SHP77 treated with DMSO at 0.1 percent for 48 hours (cell line): ENCODE measurements around the gene NFIA.

Experiments used
- DNase-seq: peaks from one replicate; lab custom pipeline; 2025; lab: John Stamatoyannopoulos, UW

Gene NFIA

DNA sequence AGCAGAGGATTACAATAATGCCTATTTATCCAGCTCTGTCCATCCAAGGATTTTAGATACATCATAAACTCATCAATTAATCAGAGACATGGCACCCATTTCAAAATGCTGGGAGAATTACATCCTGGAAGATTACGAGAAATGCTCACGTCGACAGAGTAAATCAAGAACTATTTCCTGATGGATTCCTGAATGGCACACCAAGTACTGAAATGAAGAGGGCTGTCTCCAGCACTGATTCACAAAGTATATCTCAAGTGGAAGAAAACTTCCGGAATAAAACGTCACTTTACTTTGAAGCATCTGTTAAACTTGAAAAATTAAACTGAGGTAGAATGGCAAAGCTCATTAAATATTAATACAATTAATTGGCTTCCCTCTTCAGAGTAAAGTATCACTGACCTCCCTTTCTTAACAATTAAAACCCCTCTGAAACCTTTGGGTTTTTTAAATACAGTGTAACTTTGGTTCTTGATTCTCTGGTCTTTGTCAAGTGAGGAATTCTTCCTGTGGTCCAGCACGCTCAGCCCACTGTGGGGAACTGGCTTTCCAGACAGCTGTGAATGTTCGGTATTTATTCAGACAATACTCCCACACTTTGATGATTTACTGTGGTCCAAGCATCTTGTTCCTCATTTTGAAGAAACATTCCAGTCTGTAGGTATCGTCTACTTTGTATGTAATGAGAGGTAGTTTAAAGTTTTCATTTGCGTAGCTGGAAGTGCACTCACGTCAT, 288.0 kb downstream of the NFIA start:
- no peak for DNase-seq

DNA sequence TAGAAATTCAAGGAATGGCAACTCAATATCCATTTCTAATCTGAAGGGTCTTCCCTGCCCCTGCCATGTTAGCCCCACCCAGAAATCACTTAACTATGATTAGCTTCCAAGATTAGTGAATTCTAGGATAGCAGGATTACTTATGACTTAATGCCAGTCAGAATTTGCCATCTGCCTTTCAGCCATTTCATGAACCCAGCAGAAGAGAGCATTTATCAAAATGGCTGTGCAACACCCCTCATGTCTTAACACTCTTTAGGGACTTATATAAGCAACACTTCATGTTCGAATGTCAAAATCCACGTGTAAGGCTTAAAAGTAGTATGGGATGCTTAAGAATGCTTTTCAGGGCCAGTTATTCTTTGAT, 288.5 kb downstream of the NFIA start:
- DNase-seq: no peak

GRCh38 chr1:61372944-61373343, 290.6 kb downstream of the NFIA start:
- DNase-seq: no peak

DNA sequence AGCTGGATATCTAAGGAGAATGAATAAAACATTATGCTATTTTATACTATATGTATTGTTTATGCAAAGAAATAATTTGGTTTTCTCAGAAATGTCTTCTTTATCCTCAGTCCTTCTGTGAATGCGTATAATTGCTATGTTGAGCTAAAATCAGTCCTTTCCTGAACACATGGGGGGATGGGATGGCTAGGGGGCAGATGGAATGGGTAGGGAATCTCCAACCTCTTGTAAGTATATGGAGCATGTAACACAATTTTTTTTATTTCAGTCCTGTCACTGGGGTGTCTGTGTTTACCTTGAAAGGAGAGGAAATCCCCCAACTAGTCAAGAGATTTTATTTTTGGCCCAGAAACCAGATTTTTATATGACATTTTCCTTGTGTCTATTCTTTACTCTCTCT, 291.8 kb downstream of the NFIA start:
- no peak for DNase-seq

DNA sequence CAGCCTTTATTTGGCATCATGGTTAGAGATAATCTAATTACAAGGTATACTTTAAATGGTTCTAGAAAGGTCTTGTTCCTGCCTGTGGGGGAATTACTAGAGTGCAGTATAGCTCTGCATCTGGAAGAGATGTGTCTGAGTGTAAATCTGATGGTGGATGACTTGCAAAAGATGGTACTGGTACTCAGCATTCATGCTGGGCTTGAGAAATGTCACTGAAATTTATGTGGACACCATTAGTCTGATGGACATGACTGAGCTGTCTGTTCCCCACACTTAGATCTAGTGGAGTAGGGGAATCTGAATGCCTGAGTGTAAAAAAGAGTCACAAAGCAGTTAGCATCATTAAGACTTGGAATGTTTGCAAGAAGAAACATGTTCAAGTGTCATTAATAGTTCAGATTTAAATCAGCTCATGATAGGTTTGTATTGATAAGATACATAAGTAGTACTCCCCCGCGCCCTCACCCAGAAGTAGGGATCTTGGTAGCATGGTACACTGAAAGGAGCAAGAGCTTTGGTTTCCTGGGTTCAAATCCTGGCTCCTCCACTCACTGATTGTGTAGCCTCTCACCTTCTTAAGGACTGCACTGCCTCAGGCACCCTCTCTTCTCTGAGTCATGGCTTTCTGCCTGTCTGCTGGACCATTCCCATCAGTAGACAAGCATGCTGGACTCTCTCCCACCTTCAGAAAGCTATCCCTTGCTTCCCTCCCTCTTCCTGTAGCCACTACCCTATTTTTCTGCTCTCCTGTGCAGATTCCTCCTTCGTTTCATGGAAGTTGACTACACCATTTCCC, 292.9 kb downstream of the NFIA start:
- DNase-seq: no peak

GRCh38 chr1:61376151-61376550, 293.8 kb downstream of the NFIA start:
- no peak for DNase-seq

- no peak for DNase-seq
These were observed 295.0 kb downstream of the NFIA start for GRCh38 chr1:61377242-61377958.

GRCh38 chr1:61378494-61379180, 296.3 kb downstream of the NFIA start:
- no peak for DNase-seq

DNA sequence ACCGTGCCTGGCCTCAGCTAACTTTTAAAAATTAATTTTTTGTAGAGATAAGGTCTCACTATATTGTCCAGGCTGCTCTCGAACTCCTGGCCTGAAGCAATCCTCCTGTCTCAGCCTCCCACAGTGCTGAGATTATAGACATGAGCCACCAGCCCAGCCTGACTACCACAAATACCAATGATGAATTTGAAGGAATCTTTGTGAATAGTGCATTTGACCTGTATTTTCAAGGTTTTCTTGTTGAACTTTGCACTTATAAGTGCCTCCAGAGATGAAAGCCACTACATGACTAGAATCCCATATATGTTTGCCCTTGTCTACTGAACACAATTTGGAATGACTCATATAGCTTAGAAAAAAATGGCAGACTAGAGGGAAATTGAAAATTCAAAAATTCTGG, 297.3 kb downstream of the NFIA start:
- no peak for DNase-seq

- no peak for DNase-seq
These were observed 298.2 kb downstream of the NFIA start for GRCh38 chr1:61380561-61380960.

DNA sequence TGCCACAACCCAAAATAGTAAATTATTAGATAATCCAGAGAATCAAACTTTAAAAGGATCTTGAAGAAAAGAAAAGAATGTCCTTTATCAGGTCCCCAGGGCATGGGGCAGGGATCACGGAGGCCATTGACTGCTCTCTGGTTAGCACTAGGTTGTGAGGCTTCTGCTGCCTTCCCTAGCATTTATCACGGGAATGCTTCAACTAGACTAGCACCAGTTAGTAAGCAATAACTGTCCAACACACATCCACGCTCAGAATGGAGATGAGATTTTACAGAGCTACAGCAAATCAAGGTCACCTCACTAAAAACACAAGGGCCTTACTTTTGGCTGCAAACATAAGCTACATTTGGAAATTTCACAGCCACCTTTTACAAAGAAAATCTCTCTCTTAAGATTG, 304.0 kb downstream of the NFIA start:
- no peak for DNase-seq

DNA sequence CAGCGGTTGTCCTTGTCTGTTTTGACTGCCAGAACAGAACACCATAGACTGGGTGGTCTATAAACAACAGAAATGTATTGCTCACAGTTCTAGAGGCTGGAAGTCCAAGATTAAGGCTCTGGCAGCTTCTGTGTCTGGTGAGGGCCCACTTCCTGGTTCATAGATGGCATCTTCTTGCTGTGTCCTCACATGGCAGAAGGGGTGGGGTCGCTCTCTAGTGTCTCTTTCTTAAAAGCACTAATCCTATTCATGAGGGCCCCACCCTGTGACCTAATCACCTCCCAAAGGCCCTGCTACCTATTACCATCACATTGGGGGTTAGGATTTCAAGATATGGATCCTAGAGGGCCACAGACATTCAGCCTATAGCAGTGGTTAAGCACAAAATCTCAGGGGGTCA, 304.4 kb downstream of the NFIA start:
- DNase-seq: no peak

GRCh38 chr1:61387829-61388228, 305.5 kb downstream of the NFIA start:
- no peak for DNase-seq

- DNase-seq: no peak
These were observed 306.2 kb downstream of the NFIA start for GRCh38 chr1:61388566-61388965.

DNA sequence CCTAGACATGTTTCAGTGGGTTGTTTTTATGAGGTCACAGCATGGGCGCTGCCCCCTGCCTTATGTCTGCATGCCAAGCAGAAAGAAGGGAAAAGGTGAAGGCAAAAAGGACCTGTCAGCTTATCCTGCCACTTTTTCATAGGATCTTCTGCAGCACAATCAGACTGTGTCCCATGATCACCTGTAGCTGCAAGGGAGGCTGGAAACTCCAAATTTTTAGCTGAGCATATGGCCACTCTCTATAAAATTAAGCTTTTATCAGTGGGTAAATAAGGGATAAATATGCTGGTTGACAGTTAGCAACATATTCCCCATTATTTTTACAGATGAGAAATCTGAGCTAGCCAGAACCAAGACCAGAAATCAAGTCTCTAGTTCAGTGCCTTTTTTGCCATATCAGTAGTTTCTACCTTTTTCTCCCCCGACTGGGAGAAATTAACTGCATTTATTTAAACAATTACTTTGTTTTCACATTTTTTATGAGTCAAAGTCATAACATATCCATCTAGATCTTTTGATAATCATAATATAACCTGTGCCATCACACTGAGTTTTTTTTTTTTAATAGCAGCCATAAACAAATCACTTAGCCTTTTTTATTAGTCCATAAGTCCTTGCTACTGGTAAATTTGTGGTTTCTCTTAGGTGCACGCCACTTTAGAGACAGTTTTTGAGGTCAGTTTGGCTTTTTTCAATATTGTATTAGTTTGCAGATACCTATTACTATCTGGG, 307.0 kb downstream of the NFIA start:
- no peak for DNase-seq

DNA sequence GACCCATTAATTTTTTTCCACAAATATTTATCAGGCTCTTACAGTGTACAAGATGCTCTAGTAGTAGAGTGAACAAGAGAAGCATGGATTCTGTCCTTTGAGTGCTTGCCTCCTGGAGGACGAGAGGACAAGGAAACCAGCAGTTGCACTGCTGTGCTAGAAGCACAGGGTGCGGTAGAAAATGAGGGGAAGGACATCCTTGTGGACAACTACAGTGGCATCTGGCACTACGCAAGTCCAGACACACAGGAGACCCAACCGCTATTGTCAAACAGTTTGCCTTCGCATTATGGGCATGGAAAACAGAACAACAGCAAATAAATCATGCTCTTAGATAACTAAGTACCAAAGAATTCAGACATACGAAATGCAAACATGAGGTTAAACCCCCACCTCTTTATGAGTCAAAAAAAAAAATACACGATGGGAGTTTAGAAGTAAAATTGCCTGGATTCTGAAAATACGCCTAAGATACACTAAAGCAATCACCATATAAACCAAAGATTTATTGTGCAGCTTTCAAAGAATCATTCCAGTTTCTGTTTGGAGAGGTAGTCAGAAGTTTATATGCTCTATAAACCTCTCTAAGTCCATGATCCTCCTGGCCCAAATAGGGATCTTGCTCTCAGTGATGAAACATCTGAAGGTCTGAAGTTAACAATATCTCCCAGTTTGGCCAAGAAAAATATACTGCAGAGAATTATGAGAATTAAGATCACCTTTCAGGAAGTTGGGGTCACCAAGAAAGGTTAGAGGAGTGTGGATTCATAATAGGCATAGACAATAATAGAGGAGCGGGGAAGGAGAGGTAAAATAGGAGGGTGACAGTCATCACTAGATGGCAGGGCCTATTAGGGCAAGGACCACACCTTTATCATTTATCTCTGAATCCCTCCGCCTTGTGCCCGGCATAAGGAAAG, 307.8 kb downstream of the NFIA start:
- DNase-seq: no peak

GRCh38 chr1:61391730-61392129, 309.4 kb downstream of the NFIA start:
- DNase-seq: no peak

DNA sequence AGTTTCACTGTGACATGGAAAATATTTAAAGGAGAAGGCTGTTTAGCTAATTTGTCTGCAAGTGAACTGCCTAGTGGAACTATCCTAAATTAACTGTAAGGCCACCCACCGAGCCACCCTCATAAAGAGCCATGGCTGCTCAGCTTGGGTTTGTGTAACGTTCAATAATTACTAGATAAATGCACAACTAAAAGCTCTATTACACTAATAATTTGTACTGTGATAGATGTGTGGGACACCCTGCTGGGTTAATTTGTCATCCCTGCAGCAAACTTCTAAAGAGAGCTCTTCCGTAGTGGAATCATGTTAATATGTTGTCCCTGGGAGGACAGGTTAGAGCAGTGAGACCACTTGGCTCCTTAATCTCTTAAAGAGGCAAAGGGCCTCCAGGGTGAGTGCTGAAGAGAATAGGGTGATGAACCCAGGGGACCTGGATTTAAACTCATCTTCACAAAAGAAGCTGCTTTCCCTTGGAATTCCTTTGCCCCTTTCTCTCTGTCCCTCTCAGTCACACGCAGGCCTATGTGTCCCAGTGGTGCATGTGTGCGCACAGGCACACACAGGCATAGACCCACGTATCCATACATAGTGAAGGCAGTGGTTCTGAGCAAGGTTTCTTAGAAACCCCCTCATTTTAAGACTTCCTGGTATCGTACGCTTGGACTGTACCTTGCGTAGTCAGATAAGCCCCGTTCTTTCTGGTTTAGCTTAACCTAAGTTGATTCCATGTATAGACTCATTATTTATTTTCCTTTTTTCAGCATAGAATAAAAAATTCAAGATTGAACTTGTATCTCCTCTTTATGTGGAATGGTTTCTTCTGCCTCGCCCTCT, 310.3 kb downstream of the NFIA start:
- no peak for DNase-seq

- DNase-seq: no peak
These were observed 311.2 kb downstream of the NFIA start for GRCh38 chr1:61393575-61393974.
